ENCODE data around the gene SCN8A. TPM values are rescaled to one million over a fixed set of nuclear protein-coding genes. Genes with fewer than 3 reads are reported as not detected.

SCN8A gene
- total and polyA plus RNA-seq, 2 experiments from 2014 or later, result 4.6 to 23.9 TPM

- H3K4me1 Mint-ChIP-seq, result peaks cover 42% of the 10 kb centered on the region
These were observed 259.3 kb downstream of the SCN8A start for GRCh38 chr12:51850081-51850964.

GRCh38 chr12:51850965-51851299 lies 259.9 kb downstream of the SCN8A start:
- Mint-ChIP-seq H3K36me3 (ENCODE audit: low read depth) (no peaks in the 10 kb centered on the region; the same call in 2 of the 3 replicates), H3K9me3 (no peaks in the 10 kb centered on the region; the same call in 2 of the 3 replicates), H3K4me1 (peaks cover 39% of the 10 kb centered on the region), H3K27ac (no peak overlapping the region), H3K4me3 (no peak overlapping the region), H3K27me3 (ENCODE audit: insufficient read depth, low read depth, poor library complexity) (peaks cover 55% of the 10 kb centered on the region)
- ATAC-seq (no peak), DNase-seq (ENCODE audit: low spot score) (no peak)
- no peak overlapping the region for H3K4me3 ChIP-seq
- H3K27ac ChIP-seq (ENCODE audit: low read depth), result no peak overlapping the region
- no peak overlapping the region; the same call in 1 of the 2 replicates for H3K4me2 ChIP-seq
- no peaks in the 10 kb centered on the region for H3K36me3 ChIP-seq (ENCODE audit: insufficient read depth)
- no peaks in the 10 kb centered on the region for H3K9me2 ChIP-seq (ENCODE audit: insufficient read depth)
- H3K27me3 ChIP-seq (ENCODE audit: insufficient read depth), result peaks cover 55% of the 10 kb centered on the region
- H4K20me1 ChIP-seq (replicated peaks; ENCODE audit: insufficient read depth), result peaks cover 3% of the 10 kb centered on the region; the same call in 1 of the 2 replicates
- peaks cover 12% of the 10 kb centered on the region; the same call in 1 of the 2 replicates for H3F3A ChIP-seq (replicated peaks; ENCODE audit: low read depth)
- no peak for TF ChIP-seq EZH2 (IDR thresholded peaks at IDR 0.05; ENCODE audit: low read depth, unreplicated experiment)
- TF ChIP-seq ETS1 (IDR thresholded peaks at IDR 0.05), result no peak
- TF ChIP-seq EZH2phosphoT487 (IDR thresholded peaks at IDR 0.05; ENCODE audit: unreplicated experiment), result no peak
- TF ChIP-seq ZNF114 (CRISPR knock-in tag; IDR thresholded peaks at IDR 0.05), result no peak
- TF ChIP-seq CREB1 (CRISPR knock-in tag; IDR thresholded peaks at IDR 0.05; ENCODE audit: low read depth), result no peak
- TF ChIP-seq ZNF331 (CRISPR knock-in tag; IDR thresholded peaks at IDR 0.05; ENCODE audit: low read depth), result no peak
- TF ChIP-seq NANOG (IDR thresholded peaks at IDR 0.05; ENCODE audit: borderline replicate concordance), result no peak
- TF ChIP-seq STAT1 (IDR thresholded peaks at IDR 0.05; ENCODE audit: unreplicated experiment), result no peak
- H3K4me1 ChIP-seq (ENCODE audit: insufficient read depth), result peaks cover 27% of the 10 kb centered on the region
- H3K79me2 ChIP-seq (replicated peaks; ENCODE audit: insufficient read depth), result no peaks in the 10 kb centered on the region
- no peak overlapping the region for H2AFZ ChIP-seq

More at GRCh38 chr12:51850081-51850964, 259.3 kb downstream of the SCN8A start:
- DNase-seq (ENCODE audit: low spot score) (no peak), ATAC-seq (no peak)
- Histone ChIP-seq H3K27me3 (ENCODE audit: insufficient read depth) (peaks cover 55% of the 10 kb centered on the region), H3K4me2 (peak overlapping the region; percentile 83), H3K36me3 (ENCODE audit: insufficient read depth) (no peaks in the 10 kb centered on the region), H3K9me2 (ENCODE audit: insufficient read depth) (no peaks in the 10 kb centered on the region), H3K79me2 (replicated peaks; ENCODE audit: insufficient read depth) (no peaks in the 10 kb centered on the region), H3F3A (replicated peaks; ENCODE audit: low read depth) (peaks cover 12% of the 10 kb centered on the region; the same call in 1 of the 2 replicates), H4K20me1 (replicated peaks; ENCODE audit: insufficient read depth) (peaks cover 4% of the 10 kb centered on the region; the same call in 1 of the 2 replicates), H2AFZ (no peak overlapping the region), H3K4me3 (no peak overlapping the region), H3K27ac (ENCODE audit: low read depth) (no peak overlapping the region), H3K4me1 (ENCODE audit: insufficient read depth) (peaks cover 33% of the 10 kb centered on the region)
- Mint-ChIP-seq H3K27me3 (ENCODE audit: insufficient read depth, low read depth, poor library complexity) (peaks cover 53% of the 10 kb centered on the region), H3K27ac (no peak overlapping the region), H3K9me3 (no peaks in the 10 kb centered on the region; the same call in 2 of the 3 replicates), H3K36me3 (ENCODE audit: low read depth) (no peaks in the 10 kb centered on the region; the same call in 2 of the 3 replicates), H3K4me3 (no peak overlapping the region)
- TF ChIP-seq STAT1 (IDR thresholded peaks at IDR 0.05; ENCODE audit: unreplicated experiment) (no peak), REST (IDR thresholded peaks at IDR 0.05; ENCODE audit: unreplicated experiment) (no peak)

All from GM23338 (cell line).